GM19238 (cell line): Measurements from ENCODE around the gene PEAK1.

Experiments used
- DNase-seq: peaks from one replicate; pipeline ENCODE4 v3.0.0; 2011; ENCODE audit warnings: low spot score; ENCODE audit not compliant: insufficient read length

PEAK1 gene

GRCh38 chr15:77361456-77361855, 58.4 kb downstream of the PEAK1 start:
- DNase-seq = no peak

DNA sequence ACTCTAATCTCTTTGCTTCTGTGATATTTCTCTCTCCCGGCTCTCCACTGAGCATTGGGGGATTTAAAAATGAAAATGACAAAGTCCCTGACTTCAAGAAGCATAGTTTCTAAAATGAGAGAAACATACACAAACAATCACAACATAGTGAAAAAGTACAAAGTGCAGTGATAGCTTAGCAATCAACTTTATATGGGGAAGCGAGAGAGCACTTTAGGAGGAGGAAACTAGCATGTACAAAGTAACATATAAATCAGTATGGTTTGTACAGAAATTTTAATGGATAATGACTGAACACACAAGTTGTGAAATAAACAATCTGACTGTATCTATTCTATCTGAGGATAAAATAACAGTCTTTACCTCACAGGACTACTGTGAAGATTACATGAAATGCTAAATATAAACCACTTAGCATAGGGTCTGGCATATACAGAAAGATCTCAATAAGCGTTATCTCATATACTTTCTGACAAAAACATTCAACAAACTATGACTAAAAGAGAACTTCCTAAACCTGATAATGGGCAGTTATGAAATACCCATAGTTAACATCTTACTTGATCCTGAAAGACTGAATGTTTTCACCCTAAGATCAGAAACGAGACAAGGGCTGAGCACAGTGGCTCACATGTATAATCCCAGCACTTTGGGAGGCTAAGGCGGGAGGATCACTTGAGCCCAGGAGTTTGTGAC, 61.2 kb downstream of the PEAK1 start:
- no peak for DNase-seq

GRCh38 chr15:77356305-77356704, 63.6 kb downstream of the PEAK1 start:
- no peak for DNase-seq

DNA sequence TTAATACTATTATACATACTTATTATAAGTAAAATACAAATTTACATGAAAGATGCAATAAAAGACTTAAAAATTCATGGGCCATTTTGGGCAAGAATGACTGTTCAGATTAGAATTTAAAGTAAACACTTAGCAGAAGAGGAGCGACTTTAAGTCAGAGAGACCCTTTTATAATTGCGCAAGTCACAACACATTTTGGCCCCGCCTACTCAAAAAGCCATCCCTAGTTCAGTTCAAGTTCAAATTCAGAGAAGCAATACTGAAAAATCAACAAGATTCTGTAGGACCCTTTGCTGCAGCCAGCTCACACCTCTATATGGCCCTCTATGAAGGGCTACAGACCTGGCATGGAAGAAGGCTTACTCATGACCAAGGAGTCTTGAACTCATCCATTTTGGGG, 64.6 kb downstream of the PEAK1 start:
- no peak for DNase-seq

- no peak for DNase-seq
Measured at GRCh38 chr15:77354063-77354462, 65.8 kb downstream of the PEAK1 start.

DNA sequence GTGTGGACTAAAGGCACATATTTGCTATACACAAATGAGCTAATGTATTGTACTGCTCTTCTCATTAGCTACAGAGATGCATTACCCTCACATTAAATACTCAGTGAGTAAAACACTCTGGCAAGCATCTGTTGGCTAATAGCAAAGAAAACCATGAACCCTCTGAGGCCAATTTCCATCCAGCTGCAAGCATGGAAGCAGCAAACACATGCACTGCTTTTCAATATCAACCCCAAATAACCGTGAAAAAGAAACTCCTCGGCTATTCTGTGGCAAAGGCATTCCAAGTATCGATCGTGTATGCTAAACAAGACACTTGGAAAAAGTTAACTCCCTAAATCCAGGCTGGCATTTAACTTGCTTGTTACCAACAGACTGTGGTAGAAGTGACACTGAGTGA, 67.0 kb downstream of the PEAK1 start:
- DNase-seq = no peak

- no peak for DNase-seq
Measured at GRCh38 chr15:77350792-77351191, 69.1 kb downstream of the PEAK1 start.

DNA sequence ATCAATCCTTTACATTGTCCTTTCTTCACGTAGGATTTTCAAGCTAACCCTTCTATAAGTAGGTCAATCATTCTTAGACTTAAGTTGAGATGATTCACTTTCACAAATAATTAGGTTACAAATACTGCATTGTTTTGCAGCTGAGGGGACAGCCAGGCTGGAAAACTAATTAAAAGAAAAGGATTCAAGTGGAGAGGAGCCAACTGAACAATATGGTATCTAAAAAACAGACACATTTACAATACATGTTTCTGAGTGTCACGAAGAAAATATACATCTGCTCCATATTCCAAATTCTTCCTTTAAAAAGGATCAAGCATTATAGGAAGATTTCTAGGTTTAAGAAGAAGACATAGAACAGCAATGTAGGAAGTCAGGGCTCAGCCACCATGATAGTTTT, 70.2 kb downstream of the PEAK1 start:
- DNase-seq = no peak

GRCh38 chr15:77348511-77348910, 71.4 kb downstream of the PEAK1 start:
- DNase-seq = no peak

GRCh38 chr15:77347197-77347596, 72.7 kb downstream of the PEAK1 start:
- DNase-seq = no peak

DNA sequence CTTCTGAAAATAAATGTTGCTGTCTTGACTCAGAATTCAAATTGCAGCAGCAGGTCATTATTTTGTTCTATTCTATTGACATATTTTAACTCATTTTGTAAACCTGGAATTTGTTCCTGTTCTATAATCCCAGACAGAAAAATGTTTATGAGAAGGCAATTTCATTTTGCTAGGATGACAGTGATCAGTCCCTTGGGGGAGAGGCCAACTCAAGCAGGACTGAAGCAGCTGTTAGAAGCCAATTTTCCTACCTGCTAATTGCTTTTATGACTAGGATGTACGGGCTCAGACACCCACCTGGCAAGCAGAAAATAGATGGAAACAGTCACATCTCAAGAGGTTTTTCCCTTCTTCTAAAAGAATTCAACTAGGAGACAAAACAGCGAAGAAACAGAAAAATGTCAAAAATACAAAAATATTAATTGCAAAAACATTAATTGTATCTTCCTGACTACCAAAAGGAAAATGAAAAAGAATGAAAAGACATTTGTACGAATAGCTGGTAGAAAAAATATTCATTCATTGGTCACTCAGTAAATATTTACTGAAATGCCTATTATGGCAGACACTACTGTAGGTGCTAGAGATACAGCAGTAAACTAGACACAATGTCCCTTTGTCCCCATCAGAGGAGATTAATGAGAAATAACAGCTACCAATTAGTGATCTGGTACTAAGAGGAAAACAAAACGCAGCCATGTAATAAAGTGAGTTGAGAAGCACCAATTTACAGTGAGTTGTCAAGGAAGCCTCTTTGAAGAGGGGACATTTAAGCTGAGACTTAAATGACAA, 73.5 kb downstream of the PEAK1 start:
- no peak for DNase-seq

GRCh38 chr15:77342807-77343206, 77.1 kb downstream of the PEAK1 start:
- DNase-seq = no peak

DNA sequence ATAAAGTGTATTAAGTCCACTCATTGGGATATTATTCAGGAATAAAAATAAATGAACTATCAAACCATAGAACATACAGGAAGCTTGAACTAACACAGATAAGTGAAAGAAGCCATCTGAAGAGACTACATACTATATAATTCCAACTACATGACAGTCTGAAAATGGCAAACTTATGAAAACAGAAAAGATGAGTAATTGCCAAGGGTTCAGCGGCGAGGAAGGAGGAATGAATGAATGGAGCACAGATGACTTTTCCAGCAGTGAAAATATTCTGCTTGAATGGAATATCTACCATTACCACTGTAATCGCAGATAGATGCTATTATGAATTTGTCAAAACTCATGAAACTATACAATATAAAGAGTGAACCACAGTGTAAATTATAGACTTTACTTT, 79.7 kb downstream of the PEAK1 start:
- no peak for DNase-seq

DNA sequence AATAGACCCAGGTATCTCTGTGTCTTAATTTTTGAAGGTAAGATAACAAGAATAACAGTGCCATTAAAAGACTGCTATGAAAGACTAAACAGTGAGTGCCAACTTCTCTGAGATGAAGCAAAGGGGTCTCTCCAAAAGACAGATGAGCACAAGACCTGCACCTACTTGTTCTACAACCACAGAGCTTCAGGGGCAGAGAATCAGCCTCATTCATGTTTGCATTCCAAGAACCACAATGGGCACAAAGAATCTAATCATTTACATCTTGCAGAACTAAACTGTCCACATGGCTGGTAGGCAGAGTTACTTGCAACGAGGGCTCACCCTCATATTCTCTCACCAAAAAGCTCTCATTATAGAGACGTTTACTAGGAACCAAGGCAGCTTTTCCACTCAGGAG, 83.9 kb downstream of the PEAK1 start:
- no peak for DNase-seq

DNA sequence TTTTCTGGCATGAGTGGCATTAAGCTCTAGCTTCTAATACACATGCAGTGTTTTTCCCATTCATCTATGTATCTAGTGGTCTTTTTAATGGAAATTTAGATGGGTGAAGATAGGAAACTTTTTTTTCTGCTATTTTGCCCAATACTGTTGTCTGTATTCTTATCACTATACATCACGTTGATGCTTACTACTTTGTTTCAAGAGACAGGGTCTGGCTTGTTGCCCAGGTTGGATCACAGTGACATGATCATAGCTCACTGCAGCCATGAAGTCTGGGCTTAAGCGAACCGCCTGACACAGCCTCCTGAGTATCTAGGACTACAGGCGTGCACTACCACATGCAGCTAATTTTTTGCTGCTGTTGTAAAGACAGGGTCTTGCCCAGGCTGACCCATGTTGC, 84.6 kb downstream of the PEAK1 start:
- DNase-seq = no peak

- no peak for DNase-seq
Measured at GRCh38 chr15:77333166-77333565, 86.7 kb downstream of the PEAK1 start.

DNA sequence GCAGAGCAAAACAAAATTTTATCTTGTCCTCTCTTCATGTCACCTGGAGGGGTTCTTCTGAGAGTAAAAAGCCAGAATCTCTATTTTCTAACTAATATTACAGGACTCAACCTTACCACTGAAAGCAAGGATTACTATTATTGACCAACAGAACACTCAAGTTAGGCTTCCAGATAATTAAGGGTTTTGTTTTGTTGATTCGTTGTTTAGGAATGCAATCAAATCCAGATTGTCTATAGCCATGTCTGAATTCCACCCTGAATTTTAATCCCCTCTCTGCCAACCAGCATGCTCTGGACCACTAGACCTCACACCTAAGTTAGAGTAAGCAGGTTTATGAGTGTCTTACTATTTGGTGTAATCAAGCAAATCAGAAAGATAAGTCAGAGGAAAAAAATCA, 90.7 kb downstream of the PEAK1 start:
- DNase-seq = no peak

GRCh38 chr15:77327844-77328529, 91.9 kb downstream of the PEAK1 start:
- no peak for DNase-seq

GRCh38 chr15:77327168-77327567, 92.7 kb downstream of the PEAK1 start:
- DNase-seq = no peak

DNA sequence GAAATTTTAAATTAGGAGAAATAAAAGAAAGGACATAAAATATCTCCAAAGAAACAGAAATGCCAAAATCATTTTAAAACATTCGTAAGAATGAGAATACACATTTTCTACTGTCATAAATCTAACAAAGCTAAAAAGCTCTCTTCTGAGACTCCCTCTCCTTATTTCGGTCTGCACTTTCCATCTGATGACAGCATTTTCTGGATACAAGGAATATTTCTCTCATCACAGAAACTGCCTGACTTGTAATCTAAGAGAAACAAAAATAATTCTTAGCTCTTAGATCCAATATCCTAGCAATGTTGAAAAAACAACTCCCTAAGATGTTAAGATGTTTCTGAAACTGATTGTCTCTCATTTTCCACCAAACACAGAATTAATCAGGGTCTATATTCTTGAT, 93.5 kb downstream of the PEAK1 start:
- DNase-seq = no peak

DNA sequence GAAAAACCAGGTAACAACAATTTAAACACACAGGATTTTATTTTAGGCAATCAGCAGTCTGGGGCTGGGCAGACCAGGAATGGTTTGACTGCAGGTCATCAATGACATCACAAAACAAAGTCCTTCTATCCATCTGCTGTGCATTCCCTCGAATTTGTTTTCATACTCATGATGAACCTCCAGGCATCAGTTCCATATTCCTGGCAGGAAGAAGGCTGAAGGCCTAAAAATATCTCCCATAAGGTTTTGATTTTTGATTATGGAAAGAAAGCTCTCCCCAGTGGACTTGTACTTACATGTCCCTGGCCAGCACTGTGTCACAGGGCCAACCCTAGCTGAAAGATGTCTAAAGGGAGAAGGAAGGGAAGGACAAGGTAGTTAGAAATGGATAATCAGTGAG, 107.4 kb downstream of the PEAK1 start:
- no peak for DNase-seq

- no peak for DNase-seq
Measured at GRCh38 chr15:77311618-77312398, 108.1 kb downstream of the PEAK1 start.
